ENCODE measurements around the gene DEXI.

Gene DEXI

DNA sequence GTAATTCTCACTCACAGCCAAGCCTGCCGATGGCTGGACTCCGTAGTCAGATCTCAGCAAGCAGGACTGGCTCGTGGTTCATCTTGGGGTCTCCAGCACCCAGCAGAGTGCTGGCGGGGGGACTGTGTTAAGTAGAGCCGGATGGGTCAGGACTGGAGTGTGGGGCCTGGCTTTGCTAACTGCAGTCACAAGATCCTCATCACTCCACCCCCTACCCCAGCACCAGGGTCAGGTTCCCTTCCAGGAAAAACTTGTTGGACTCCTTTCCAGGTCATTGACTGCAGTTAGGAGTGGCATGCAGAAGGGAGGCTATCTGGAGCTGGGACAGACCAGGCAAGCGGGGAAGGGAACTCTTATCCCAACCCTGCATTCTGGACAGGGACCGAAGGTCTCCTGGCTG, 59.3 kb downstream of the DEXI start:
- no peak for DNase-seq
- in situ Hi-C loops (cut with HindIII; ENCODE audit: low pct_ligation_motif_present, low pct_unique_long_range_greater_than_20kb, low sequenced_read_pairs), result no loop called here

DNA sequence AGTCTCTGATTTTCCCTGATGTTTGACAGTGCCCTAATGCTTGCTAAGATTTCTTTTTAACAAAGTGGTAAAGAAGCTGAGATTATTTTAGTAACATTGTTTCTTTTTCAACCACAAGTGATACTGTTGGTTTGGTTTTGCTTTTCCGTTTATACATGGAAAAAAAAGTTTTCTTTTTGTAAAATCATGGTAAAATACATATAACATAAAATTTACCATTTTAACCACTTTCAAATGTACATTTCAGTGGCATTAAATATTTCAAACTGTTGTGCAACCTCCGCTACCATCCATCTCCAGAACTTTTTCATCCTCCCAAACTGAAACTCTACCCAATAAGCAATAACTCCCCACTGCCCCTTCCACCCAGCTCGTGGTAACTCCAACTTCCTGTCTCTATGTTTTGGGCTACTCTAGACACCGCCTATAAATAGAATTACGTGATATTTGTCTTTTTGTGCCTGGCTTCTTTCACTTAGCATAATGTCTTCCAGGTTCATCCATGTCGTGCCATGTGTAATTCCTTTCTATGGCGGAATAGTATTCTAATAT, 60.7 kb downstream of the DEXI start:
- in situ Hi-C loops (cut with HindIII; ENCODE audit: low pct_ligation_motif_present, low pct_unique_long_range_greater_than_20kb, low sequenced_read_pairs), result no loop called here
- DNase-seq, result no peak

DNA sequence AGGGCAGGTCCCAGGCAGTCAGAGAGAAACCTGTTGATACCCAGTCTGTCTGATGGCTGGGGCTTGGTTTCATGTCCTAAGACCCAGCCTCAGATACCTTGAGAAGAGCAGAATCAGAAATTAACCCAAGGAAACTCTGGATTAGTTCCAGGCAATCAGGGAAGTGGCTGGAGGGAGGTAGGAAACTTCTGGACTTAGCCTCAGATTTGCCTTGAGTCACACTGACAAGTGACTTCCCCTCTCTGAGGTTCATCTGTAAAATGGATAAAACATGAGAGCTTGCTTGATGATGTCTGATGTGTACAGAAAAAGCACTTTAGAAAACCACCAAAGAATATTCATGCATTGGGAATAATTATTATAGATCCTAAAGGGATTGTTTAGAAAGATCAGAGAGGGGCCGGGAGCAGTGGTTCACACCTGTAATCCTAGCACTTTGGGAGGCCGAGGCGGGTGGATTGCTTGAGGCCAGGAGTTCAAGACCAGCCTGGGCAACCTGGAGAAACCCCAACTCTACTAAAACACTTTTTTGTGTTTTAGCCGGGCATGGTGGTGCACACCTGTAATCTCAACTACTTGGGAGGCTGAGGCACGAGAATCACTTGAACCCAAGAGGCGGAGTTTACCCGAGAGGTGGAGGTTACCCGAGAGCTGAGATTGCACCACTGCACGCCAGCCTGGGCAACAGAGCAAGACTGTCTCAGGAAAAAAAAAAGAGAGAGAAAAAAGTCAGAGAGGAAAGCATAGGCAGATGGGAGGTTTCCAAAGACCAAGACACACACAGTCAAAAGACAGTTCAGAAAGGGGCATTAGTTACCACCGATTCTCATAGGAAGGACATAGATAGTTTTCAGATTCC, 61.4 kb downstream of the DEXI start:
- in situ Hi-C loops (cut with HindIII; ENCODE audit: low pct_ligation_motif_present, low pct_unique_long_range_greater_than_20kb, low sequenced_read_pairs), result no loop called here

DNA sequence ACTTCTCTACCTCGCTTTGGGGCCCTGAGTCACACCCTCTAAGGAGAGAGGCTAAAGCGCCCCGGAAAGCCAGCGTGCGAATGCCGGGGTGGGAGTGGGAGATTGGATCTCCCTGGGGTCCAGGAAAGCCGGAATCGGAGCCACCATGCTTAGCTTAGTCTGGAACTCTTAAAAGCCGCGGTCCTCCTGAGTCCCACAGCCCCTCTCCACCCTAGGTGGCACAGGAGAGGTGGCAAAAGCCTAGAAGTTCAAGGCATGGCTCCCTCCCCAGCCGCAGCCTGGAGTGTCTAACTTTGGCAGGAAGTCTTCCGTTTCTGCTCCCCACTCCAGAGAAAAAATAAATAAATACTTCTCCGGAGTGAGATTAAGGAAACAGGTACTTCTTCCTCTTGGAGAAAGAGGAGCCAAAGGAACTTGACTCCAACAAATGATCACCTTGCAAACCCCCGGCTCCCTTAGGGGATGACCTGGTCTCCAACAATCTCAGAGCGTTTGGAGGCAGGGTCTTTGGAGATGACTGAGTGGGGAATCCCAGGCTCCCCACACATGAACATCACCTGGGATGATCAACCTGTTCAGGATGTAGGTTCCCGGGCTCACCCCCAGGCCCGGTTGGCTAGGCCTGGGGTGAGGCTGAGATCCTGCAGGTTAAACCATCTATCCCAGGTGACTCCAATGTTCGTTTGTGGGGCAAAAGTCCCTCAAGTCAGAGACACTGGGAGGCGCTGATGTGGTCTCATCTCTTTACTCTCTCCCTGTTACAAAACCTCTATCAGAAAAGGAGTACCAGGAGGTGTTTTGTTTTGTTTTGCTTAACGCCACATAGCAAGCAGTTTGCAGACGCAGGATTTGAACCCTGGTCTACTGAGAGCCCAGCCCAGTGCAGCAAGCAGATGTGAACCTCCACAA, 62.3 kb downstream of the DEXI start:
- DNase-seq, result no peak
- in situ Hi-C loops (cut with HindIII; ENCODE audit: low pct_ligation_motif_present, low pct_unique_long_range_greater_than_20kb, low sequenced_read_pairs), result no loop called here

More for the DNA sequence above, 61.4 kb downstream of the DEXI start:
- no peak for DNase-seq

All from ACHN (cell line).